Gastrocnemius medialis (tissue), 4 donors: ENCODE data around the gene AP3B2.

ENCODE experiments used
- POLR2A ChIP-seq, 2 donors: fragments of 450-650 bp; IDR thresholded peaks; one replicate each; pipeline ENCODE4 v1.6.1; 2017; ENCODE audit warnings: antibody characterized with exemption in 2 of 2, mild to moderate bottlenecking in 2 of 2, moderate library complexity in 2 of 2
- TF ChIP-seq, protein P1 (sequence below), 5 experiments: fragments of 450-650 bp in 3 of 5; fragments of 200-600 bp in 2 of 5; sonication (generic) in 2 of 5; IDR thresholded peaks in 4 of 5; conservative IDR thresholded peaks in 1 of 5; 1 replicate in 4 of 5; 2 replicates in 1 of 5; pipeline ENCODE4 v1.5.1; 2016 to 2019; ENCODE audit warnings: antibody characterized with exemption in 5 of 5, mild to moderate bottlenecking in 3 of 5, moderate library complexity in 3 of 5

DNA sequence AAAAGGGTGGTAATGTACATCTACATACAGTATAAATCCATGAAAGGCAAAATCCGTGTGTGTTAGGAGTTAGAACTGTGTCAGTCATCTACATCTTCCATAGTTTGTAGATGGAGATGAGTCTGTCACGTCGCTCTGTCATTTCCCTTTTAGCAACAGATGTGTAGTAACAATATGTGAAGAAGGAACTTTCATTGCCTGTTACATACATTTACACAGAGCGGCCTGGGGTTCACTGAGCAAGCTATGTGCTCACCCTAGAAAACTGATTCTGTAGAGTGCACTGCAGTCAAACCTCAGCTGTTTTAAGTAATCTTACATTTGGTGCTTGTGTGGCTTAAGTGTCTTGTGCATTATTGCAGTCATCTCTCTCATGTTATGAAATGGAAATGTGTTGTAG lies 41.6 kb upstream of the AP3B2 start:
- TF ChIP-seq POLR2A (IDR thresholded peaks at IDR 0.05) = no peak
- TF ChIP-seq, protein P1, sequence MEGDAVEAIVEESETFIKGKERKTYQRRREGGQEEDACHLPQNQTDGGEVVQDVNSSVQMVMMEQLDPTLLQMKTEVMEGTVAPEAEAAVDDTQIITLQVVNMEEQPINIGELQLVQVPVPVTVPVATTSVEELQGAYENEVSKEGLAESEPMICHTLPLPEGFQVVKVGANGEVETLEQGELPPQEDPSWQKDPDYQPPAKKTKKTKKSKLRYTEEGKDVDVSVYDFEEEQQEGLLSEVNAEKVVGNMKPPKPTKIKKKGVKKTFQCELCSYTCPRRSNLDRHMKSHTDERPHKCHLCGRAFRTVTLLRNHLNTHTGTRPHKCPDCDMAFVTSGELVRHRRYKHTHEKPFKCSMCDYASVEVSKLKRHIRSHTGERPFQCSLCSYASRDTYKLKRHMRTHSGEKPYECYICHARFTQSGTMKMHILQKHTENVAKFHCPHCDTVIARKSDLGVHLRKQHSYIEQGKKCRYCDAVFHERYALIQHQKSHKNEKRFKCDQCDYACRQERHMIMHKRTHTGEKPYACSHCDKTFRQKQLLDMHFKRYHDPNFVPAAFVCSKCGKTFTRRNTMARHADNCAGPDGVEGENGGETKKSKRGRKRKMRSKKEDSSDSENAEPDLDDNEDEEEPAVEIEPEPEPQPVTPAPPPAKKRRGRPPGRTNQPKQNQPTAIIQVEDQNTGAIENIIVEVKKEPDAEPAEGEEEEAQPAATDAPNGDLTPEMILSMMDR (IDR thresholded peaks at IDR 0.05 in 4 of 5, conservative IDR thresholded peaks at IDR 0.05 in 1 of 5) = no peak
